Epidermal melanocyte (primary cell): ENCODE measurements around the gene CD2BP2.
A peak's percentile ranks its signal among the peaks of the same experiment; 100 is the strongest.
"Not testable (repeated sequence)": the region's sequence is repeated elsewhere in the genome, so short reads cannot be mapped to it uniquely, and the experiment has no call there.

ENCODE experiments used
- DNase-seq: peaks from one replicate; pipeline ENCODE4 v3.0.0; 2011; ENCODE audit warnings: low spot score; ENCODE audit not compliant: insufficient read length

Gene CD2BP2

GRCh38 chr16:30355144-30355953 is at the start of gene CD2BP2:
Gene CD2BP2 (minus strand): TSS chr16:30355308. CDS start chr16:30354681, 627 bp downstream.
- DNase-seq, result peak; percentile 91

- no peak for DNase-seq
Measured at GRCh38 chr16:30401768-30402425, 46.8 kb upstream of the CD2BP2 start.

- DNase-seq, result no peak
Measured at GRCh38 chr16:30399435-30400186, 44.5 kb upstream of the CD2BP2 start.

GRCh38 chr16:30398661-30399434 is 43.7 kb upstream of the CD2BP2 start:
- no peak for DNase-seq

- no peak for DNase-seq
Measured at GRCh38 chr16:30397776-30398660, 42.9 kb upstream of the CD2BP2 start.

GRCh38 chr16:30397056-30397455 is 41.9 kb upstream of the CD2BP2 start:
- DNase-seq, result no peak

GRCh38 chr16:30396627-30397026 is 41.5 kb upstream of the CD2BP2 start:
- not testable (repeated sequence) for DNase-seq

- no peak for DNase-seq
Measured at GRCh38 chr16:30395992-30396585, 41.0 kb upstream of the CD2BP2 start.

- peak; percentile 82 for DNase-seq
Measured at GRCh38 chr16:30395155-30395991, 40.3 kb upstream of the CD2BP2 start, which contains the start of gene ZNF48. Gene ZNF48 (plus strand): TSS chr16:30395420. CDS start chr16:30395795, 375 bp downstream.

- peak; percentile 24 for DNase-seq
Measured at GRCh38 chr16:30394592-30395154, 39.6 kb upstream of the CD2BP2 start.

GRCh38 chr16:30383521-30383920 is 28.4 kb upstream of the CD2BP2 start:
- no peak for DNase-seq

- DNase-seq, result no peak
Measured at GRCh38 chr16:30382111-30382881, 27.2 kb upstream of the CD2BP2 start, which contains the start of gene SEPTIN1. Gene SEPTIN1 (minus strand): TSS chr16:30382561. CDS start chr16:30382542, 19 bp downstream.

- no peak for DNase-seq
Measured at GRCh38 chr16:30381291-30382041, 26.4 kb upstream of the CD2BP2 start.

- no peak for DNase-seq
Measured at GRCh38 chr16:30380803-30381208, 25.7 kb upstream of the CD2BP2 start.

- DNase-seq, result no peak
Measured at GRCh38 chr16:30380072-30380802, 25.1 kb upstream of the CD2BP2 start.

- no peak for DNase-seq
Measured at GRCh38 chr16:30379158-30379783, 24.2 kb upstream of the CD2BP2 start.
